Endothelial cell of umbilical vein (primary cell): ENCODE data around the gene DHRS7B. TPM values are rescaled to one million over a fixed set of nuclear protein-coding genes. Genes with fewer than 3 reads are reported as not detected.

Experiments used
- BruUV-seq: library from RNA; stranded (reverse); fragments of 400-500 nt; replicated peaks from 2 replicates; lab custom pipeline; 2021; lab: Mats Ljungman, UMichigan
- CTCF ChIA-PET: fragments of 300-600, 350-600 bp; sonication (Branson Sonifier 250); formaldehyde crosslinking; loops from one replicate; lab custom pipeline; 2021; ENCODE audit warnings: antibody characterized with exemption, inconsistent platforms; lab: Charles Lee
- POLR2A ChIA-PET: fragments of 300-600, 350-600 bp; sonication (Branson Sonifier 250); formaldehyde crosslinking; loops from one replicate; lab custom pipeline; 2021; ENCODE audit warnings: antibody characterized with exemption, inconsistent platforms; lab: Charles Lee
- DNase-seq: peaks from one replicate; pipeline ENCODE4 v3.0.0-alpha.2; 2011; ENCODE audit warnings: low read depth, low spot score
- FAIRE-seq: peaks from 2 replicates; lab custom pipeline; 2011; peaks lifted over from hg19 to GRCh38; lab: Jason Lieb, UNC
- H2AFZ ChIP-seq: 2 replicates; pipeline ENCODE4 v1.6.0; 2012; ENCODE audit warnings: low read depth, low read length, control low read depth, inconsistent platforms
- H3K27ac ChIP-seq: 2 replicates; pipeline ENCODE4 v1.5.1; 2011; ENCODE audit warnings: low read depth, mild to moderate bottlenecking, control low read depth, low read length, moderate library complexity; ENCODE audit not compliant: insufficient read depth
- H3K27me3 ChIP-seq, 2 experiments: 2 replicates each; pipeline versions ENCODE4 v1.6.0 to v1.6.1; 2011; ENCODE audit warnings: low read length in 2 of 2, mixed read lengths in 1 of 2; ENCODE audit not compliant: control insufficient read depth in 2 of 2, insufficient read depth in 2 of 2
- H3K36me3 ChIP-seq, 2 experiments: 2 replicates in 1 of 2; 3 replicates in 1 of 2; pipeline ENCODE4 v1.5.1; 2011; ENCODE audit warnings: low read length in 2 of 2, mild to moderate bottlenecking in 1 of 2, moderate library complexity in 1 of 2; ENCODE audit not compliant: control insufficient read depth in 2 of 2, insufficient read depth in 2 of 2; ENCODE audit errors: extremely low read depth in 1 of 2
- H3K4me1 ChIP-seq: 3 replicates; pipeline ENCODE4 v1.5.1; 2011; ENCODE audit warnings: mild to moderate bottlenecking, low read length; ENCODE audit not compliant: control insufficient read depth, insufficient read depth; ENCODE audit errors: extremely low read depth
- H3K4me2 ChIP-seq: 2 replicates; pipeline ENCODE4 v1.6.1; 2011; ENCODE audit warnings: low read length, control low read depth, mixed read lengths; ENCODE audit not compliant: insufficient read depth
- H3K4me3 ChIP-seq, 3 experiments: fragments of 200-600 bp in 1 of 3; sonication (generic), shearing (Covaris generic) in 1 of 3; replicated peaks in 1 of 3; 2 replicates each; pipeline ENCODE4 v1.5.1; 2011 to 2016; ENCODE audit warnings: control low read depth in 3 of 3, low read length in 3 of 3, mild to moderate bottlenecking in 2 of 3, inconsistent platforms in 1 of 3, low read depth in 1 of 3, moderate library complexity in 1 of 3; ENCODE audit not compliant: insufficient read depth in 1 of 3
- H3K79me2 ChIP-seq: 2 replicates; pipeline ENCODE4 v1.6.0; 2012; ENCODE audit warnings: low read length, inconsistent platforms; ENCODE audit not compliant: control insufficient read depth, insufficient read depth
- H3K9ac ChIP-seq: replicated peaks from 2 replicates; pipeline ENCODE3; 2011; ENCODE audit warnings: low read length, control low read depth; ENCODE audit not compliant: insufficient read depth; ENCODE audit errors: extremely low read depth
- H3K9me1 ChIP-seq: replicated peaks from 3 replicates; pipeline ENCODE4 v1.6.0; 2011; ENCODE audit warnings: mild to moderate bottlenecking, low read length; ENCODE audit not compliant: control insufficient read depth, insufficient read depth; ENCODE audit errors: extremely low read depth
- H3K9me3 ChIP-seq: replicated peaks from 2 replicates; pipeline ENCODE4 v1.5.1; 2012; ENCODE audit warnings: low read length, inconsistent platforms; ENCODE audit not compliant: control insufficient read depth, insufficient read depth
- H4K20me1 ChIP-seq: replicated peaks from 2 replicates; pipeline ENCODE3; 2011; ENCODE audit warnings: mild to moderate bottlenecking, low read length; ENCODE audit not compliant: control insufficient read depth, insufficient read depth; ENCODE audit errors: extremely low read depth
- EZH2 ChIP-seq: IDR thresholded peaks from 2 replicates; pipeline ENCODE4 v1.6.1; 2012; ENCODE audit warnings: borderline replicate concordance, low read depth, mild to moderate bottlenecking, moderate library complexity, low read length, inconsistent platforms; ENCODE audit not compliant: severe bottlenecking
- FOS ChIP-seq: IDR thresholded peaks from 2 replicates; pipeline ENCODE4 v1.6.1; 2011; ENCODE audit warnings: mild to moderate bottlenecking, low read length, moderate library complexity, borderline replicate concordance; ENCODE audit not compliant: insufficient read depth
- GATA2 ChIP-seq: IDR thresholded peaks from 2 replicates; pipeline ENCODE4 v1.7.0; 2011; ENCODE audit warnings: low read depth, mild to moderate bottlenecking, moderate library complexity, mixed read lengths, low read length; ENCODE audit not compliant: insufficient read length, insufficient read depth
- JUN ChIP-seq: IDR thresholded peaks from 2 replicates; pipeline ENCODE4 v1.6.1; 2011; ENCODE audit warnings: borderline replicate concordance, low read depth; ENCODE audit not compliant: insufficient read length, insufficient read depth
- MYC ChIP-seq: IDR thresholded peaks from one replicate; pipeline ENCODE4 v1.6.1; 2011; ENCODE audit warnings: mild to moderate bottlenecking, low read depth, low read length
- POLR2A ChIP-seq: IDR thresholded peaks from 2 replicates; pipeline ENCODE4 v1.6.1; 2012; ENCODE audit warnings: low read depth, mild to moderate bottlenecking, control low read depth, low read length
- POLR2AphosphoS5 ChIP-seq: IDR thresholded peaks from 2 replicates; pipeline ENCODE4 v1.6.1; 2012; ENCODE audit warnings: low read depth, mild to moderate bottlenecking, control low read depth, low read length, moderate library complexity; ENCODE audit not compliant: insufficient read depth
- dilution Hi-C: fragments of 300-500 bp; cut with MboI; formaldehyde crosslinking; loops from one replicate; pipeline ENCODE4 v1.15.0; 2019; ENCODE audit warnings: low sequenced_read_pairs; ENCODE audit not compliant: extremely low pct_ligation_motif_present
- intact Hi-C: fragments of 100-400 bp; cut with micrococcal nuclease; formaldehyde crosslinking; loops from one replicate; pipeline ENCODE4 v1.10.0; 2022
- polyA plus RNA-seq, 4 experiments: library from polyadenylated mRNA; depleted of rRNA in 3 of 4; stranded (reverse) in 3 of 4; unstranded in 1 of 4; fragments of >200 nt; gene quantifications; 2 replicates each; pipeline versions ENCODE4 v1.2.1 to v1.2.3, GENCODE V29; 2011 to 2012; ENCODE audit warnings: missing spikeins in 1 of 4
- total RNA-seq: library from RNA; stranded (reverse); gene quantifications from 2 replicates; pipeline ENCODE4 v1.2.3, GENCODE V29; 2021
- TF ChIP-seq, protein P1 (sequence below), 2 donors: IDR thresholded peaks; 1 replicate in 1 of 2; 2 replicates in 1 of 2; pipeline ENCODE4 v1.5.1; 2011; ENCODE audit warnings: low read length in 2 of 2, mild to moderate bottlenecking in 2 of 2, moderate library complexity in 2 of 2, control low read depth in 1 of 2, inconsistent platforms in 1 of 2, low read depth in 1 of 2; ENCODE audit not compliant: insufficient read depth in 1 of 2; ENCODE audit errors: extremely low read depth in 1 of 2
- TF ChIP-seq, protein P2 (sequence below): IDR thresholded peaks from 2 replicates; pipeline ENCODE4 v1.6.1; 2011; ENCODE audit not compliant: insufficient read depth, insufficient read length

The DHRS7B gene
- total and polyA plus RNA-seq, 2 donors (not counting 3 experiments of a cell fraction or from before 2014, with no cell fraction given), result 14.0 to 28.1 TPM

DNA sequence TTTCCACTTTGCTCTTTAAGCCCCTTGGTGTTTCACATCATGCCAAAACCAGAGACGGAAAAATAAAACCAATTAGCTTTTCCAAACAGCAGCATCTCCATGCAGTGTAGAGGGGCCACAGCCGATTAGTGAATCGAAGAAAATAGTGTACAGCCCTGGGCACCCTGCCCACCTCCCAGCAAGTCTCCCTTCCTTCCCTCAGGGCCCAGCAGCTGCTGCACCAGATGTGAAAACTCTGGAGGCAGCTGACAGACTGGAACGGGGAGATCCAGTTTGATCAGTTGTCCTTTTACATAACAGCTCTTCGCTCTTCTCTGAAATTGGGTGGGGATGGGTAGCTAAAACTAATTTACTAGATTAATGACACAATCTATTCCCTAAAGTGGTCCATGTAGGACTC is 67.9 kb downstream of the DHRS7B start:
- no peak overlapping the region for H3K27ac ChIP-seq
- no peaks in the 10 kb centered on the region for H3K27me3 ChIP-seq
- no peak overlapping the region for H3K4me3 ChIP-seq
- FAIRE-seq (no peak), DNase-seq (no peak)
- no TSS peak for BruUV-seq
- H3K79me2 ChIP-seq, result peaks cover 13% of the 10 kb centered on the region
- no peaks in the 10 kb centered on the region for H4K20me1 ChIP-seq
- no peaks in the 10 kb centered on the region for H3K9me1 ChIP-seq
- H3K9me3 ChIP-seq, result no peaks in the 10 kb centered on the region
- ChIA-PET POLR2A (no interaction called here), CTCF (no interaction called here)
- no peak overlapping the region for H2AFZ ChIP-seq
- TF ChIP-seq, protein P1, sequence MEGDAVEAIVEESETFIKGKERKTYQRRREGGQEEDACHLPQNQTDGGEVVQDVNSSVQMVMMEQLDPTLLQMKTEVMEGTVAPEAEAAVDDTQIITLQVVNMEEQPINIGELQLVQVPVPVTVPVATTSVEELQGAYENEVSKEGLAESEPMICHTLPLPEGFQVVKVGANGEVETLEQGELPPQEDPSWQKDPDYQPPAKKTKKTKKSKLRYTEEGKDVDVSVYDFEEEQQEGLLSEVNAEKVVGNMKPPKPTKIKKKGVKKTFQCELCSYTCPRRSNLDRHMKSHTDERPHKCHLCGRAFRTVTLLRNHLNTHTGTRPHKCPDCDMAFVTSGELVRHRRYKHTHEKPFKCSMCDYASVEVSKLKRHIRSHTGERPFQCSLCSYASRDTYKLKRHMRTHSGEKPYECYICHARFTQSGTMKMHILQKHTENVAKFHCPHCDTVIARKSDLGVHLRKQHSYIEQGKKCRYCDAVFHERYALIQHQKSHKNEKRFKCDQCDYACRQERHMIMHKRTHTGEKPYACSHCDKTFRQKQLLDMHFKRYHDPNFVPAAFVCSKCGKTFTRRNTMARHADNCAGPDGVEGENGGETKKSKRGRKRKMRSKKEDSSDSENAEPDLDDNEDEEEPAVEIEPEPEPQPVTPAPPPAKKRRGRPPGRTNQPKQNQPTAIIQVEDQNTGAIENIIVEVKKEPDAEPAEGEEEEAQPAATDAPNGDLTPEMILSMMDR (IDR thresholded peaks at IDR 0.05; ENCODE audit: extremely low read depth in 1 of 2, insufficient read depth in 1 of 2, low read depth in 1 of 2, low read length in 2 of 2), result no peak
- TF ChIP-seq GATA2, result no peak
- no peak for TF ChIP-seq FOS
- TF ChIP-seq MYC, result no peak
- TF ChIP-seq POLR2A, result no peak
- no peak for TF ChIP-seq EZH2
- TF ChIP-seq POLR2AphosphoS5, result no peak
- TF ChIP-seq JUN, result no peak
- TF ChIP-seq, protein P2, sequence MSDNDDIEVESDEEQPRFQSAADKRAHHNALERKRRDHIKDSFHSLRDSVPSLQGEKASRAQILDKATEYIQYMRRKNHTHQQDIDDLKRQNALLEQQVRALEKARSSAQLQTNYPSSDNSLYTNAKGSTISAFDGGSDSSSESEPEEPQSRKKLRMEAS, result no peak
- dilution Hi-C loops (no loop called here), intact Hi-C loops (no loop called here)
- H3K4me2 ChIP-seq, result no peak overlapping the region
- H3K36me3 ChIP-seq, result peaks cover 0 to 12% of the 10 kb centered on the region in 2 experiments
- H3K4me1 ChIP-seq, result no peaks in the 10 kb centered on the region
- H3K9ac ChIP-seq, result no peak overlapping the region
